ENCODE results near the gene MBD2. TPM values are rescaled to one million over a fixed set of nuclear protein-coding genes. Genes with fewer than 3 reads are reported as not detected.

Gene MBD2
- total and polyA plus RNA-seq, 5 donors from 2014 or later = 8.4 to 132 (median 25.2) TPM

GRCh38 chr18:54119524-54120019 is 104.9 kb downstream of the MBD2 start:
- DNase-seq (peak in 2 of 3 donors; percentile 29 to 66), ATAC-seq (ENCODE audit: low read depth in 2 of 2) (peak in 1 of 2 donors; percentile 50)
- H3K4me3 ChIP-seq (ENCODE audit: low read depth, low read length) = peak overlapping the region; percentile 34
- no peaks in the 10 kb centered on the region for H3K36me3 ChIP-seq (ENCODE audit: control insufficient read depth, insufficient read depth, low read length)
- no peaks in the 10 kb centered on the region for H3K9me3 ChIP-seq (ENCODE audit: control insufficient read depth in 2 of 2, low read length in 2 of 2)
- Mint-ChIP-seq H3K36me3 (no peaks in the 10 kb centered on the region), H3K27ac (no peak overlapping the region), H3K4me3 (no peak overlapping the region), H3K4me1 (peaks cover 0 to 3% (median 1%) of the 10 kb centered on the region in 4 donors), H3K27me3 (peaks cover 5% of the 10 kb centered on the region), H3K9me3 (no peaks in the 10 kb centered on the region)
- no peaks in the 10 kb centered on the region for H3K4me1 ChIP-seq (ENCODE audit: control insufficient read depth, insufficient read depth, low read length, poor library complexity, severe bottlenecking)
- peaks cover 3% of the 10 kb centered on the region for H3K27me3 ChIP-seq (ENCODE audit: control insufficient read depth, insufficient read depth, low read length)
- H3K27ac ChIP-seq (ENCODE audit: insufficient read depth, low read length, poor library complexity, severe bottlenecking) = no peak overlapping the region

GRCh38 chr18:54117853-54118773 is 106.4 kb downstream of the MBD2 start:
- no peaks in the 10 kb centered on the region for H3K9me3 Mint-ChIP-seq
- H3K4me1 Mint-ChIP-seq = peaks cover 0 to 3% (median 1%) of the 10 kb centered on the region in 4 donors
- Histone ChIP-seq H3K4me1 (ENCODE audit: control insufficient read depth, insufficient read depth, low read length, poor library complexity, severe bottlenecking) (no peaks in the 10 kb centered on the region), H3K4me3 (ENCODE audit: low read depth, low read length) (no peak overlapping the region), H3K27me3 (ENCODE audit: control insufficient read depth, insufficient read depth, low read length) (peaks cover 3% of the 10 kb centered on the region), H3K36me3 (ENCODE audit: control insufficient read depth, insufficient read depth, low read length) (no peaks in the 10 kb centered on the region), H3K9me3 (ENCODE audit: control insufficient read depth in 2 of 2, low read length in 2 of 2) (no peaks in the 10 kb centered on the region), H3K27ac (ENCODE audit: insufficient read depth, low read length, poor library complexity, severe bottlenecking) (no peak overlapping the region)
- no peak overlapping the region for H3K27ac Mint-ChIP-seq
- H3K36me3 Mint-ChIP-seq = no peaks in the 10 kb centered on the region
- ATAC-seq (ENCODE audit: low read depth in 2 of 2) = no peak
- DNase-seq = no peak
- H3K27me3 Mint-ChIP-seq = peaks cover 18% of the 10 kb centered on the region
- H3K4me3 Mint-ChIP-seq = no peak overlapping the region

GRCh38 chr18:54116541-54117257 is 107.8 kb downstream of the MBD2 start:
- no peak for ATAC-seq (ENCODE audit: low read depth in 2 of 2)
- Histone ChIP-seq H3K27me3 (ENCODE audit: control insufficient read depth, insufficient read depth, low read length) (peaks cover 3% of the 10 kb centered on the region), H3K4me1 (ENCODE audit: control insufficient read depth, insufficient read depth, low read length, poor library complexity, severe bottlenecking) (no peaks in the 10 kb centered on the region), H3K4me3 (ENCODE audit: low read depth, low read length) (no peak overlapping the region), H3K27ac (ENCODE audit: insufficient read depth, low read length, poor library complexity, severe bottlenecking) (no peak overlapping the region), H3K9me3 (ENCODE audit: control insufficient read depth in 2 of 2, low read length in 2 of 2) (no peaks in the 10 kb centered on the region), H3K36me3 (ENCODE audit: control insufficient read depth, insufficient read depth, low read length) (no peaks in the 10 kb centered on the region)
- Mint-ChIP-seq H3K36me3 (peaks cover 3% of the 10 kb centered on the region), H3K4me1 (peaks cover 0 to 3% (median 1%) of the 10 kb centered on the region in 4 donors), H3K27ac (no peak overlapping the region), H3K27me3 (peaks cover 29% of the 10 kb centered on the region), H3K9me3 (peaks cover 0 to 3% (median 0%) of the 10 kb centered on the region in 7 donors), H3K4me3 (no peak overlapping the region)
- no peak for DNase-seq

- no peak for DNase-seq
- Histone ChIP-seq H3K9me3 (ENCODE audit: control insufficient read depth in 2 of 2, low read length in 2 of 2) (no peaks in the 10 kb centered on the region), H3K36me3 (ENCODE audit: control insufficient read depth, insufficient read depth, low read length) (no peaks in the 10 kb centered on the region), H3K27ac (ENCODE audit: insufficient read depth, low read length, poor library complexity, severe bottlenecking) (no peak overlapping the region), H3K4me3 (ENCODE audit: low read depth, low read length) (no peak overlapping the region), H3K27me3 (ENCODE audit: control insufficient read depth, insufficient read depth, low read length) (peaks cover 3% of the 10 kb centered on the region), H3K4me1 (ENCODE audit: control insufficient read depth, insufficient read depth, low read length, poor library complexity, severe bottlenecking) (no peaks in the 10 kb centered on the region)
- no peaks in the 10 kb centered on the region for H3K4me1 Mint-ChIP-seq
- H3K9me3 Mint-ChIP-seq = peaks cover 0 to 5% (median 0%) of the 10 kb centered on the region in 7 donors
- H3K4me3 Mint-ChIP-seq = no peak overlapping the region
- H3K36me3 Mint-ChIP-seq = peaks cover 3% of the 10 kb centered on the region
- no peak overlapping the region for H3K27ac Mint-ChIP-seq
- no peak for ATAC-seq (ENCODE audit: low read depth in 2 of 2)
- peaks cover 41% of the 10 kb centered on the region for H3K27me3 Mint-ChIP-seq
Measured at GRCh38 chr18:54112356-54112755, 112.1 kb downstream of the MBD2 start.

GRCh38 chr18:54109131-54109683 is 115.3 kb downstream of the MBD2 start:
- peaks cover 44% of the 10 kb centered on the region for H3K27me3 Mint-ChIP-seq

GRCh38 chr18:54102123-54102522 is 122.3 kb downstream of the MBD2 start:
- Histone ChIP-seq H3K4me3 (ENCODE audit: low read depth, low read length) (no peak overlapping the region), H3K36me3 (ENCODE audit: control insufficient read depth, insufficient read depth, low read length) (no peaks in the 10 kb centered on the region), H3K9me3 (ENCODE audit: control insufficient read depth in 2 of 2, low read length in 2 of 2) (no peaks in the 10 kb centered on the region), H3K27me3 (ENCODE audit: control insufficient read depth, insufficient read depth, low read length) (peaks cover 5% of the 10 kb centered on the region), H3K27ac (ENCODE audit: insufficient read depth, low read length, poor library complexity, severe bottlenecking) (no peak overlapping the region), H3K4me1 (ENCODE audit: control insufficient read depth, insufficient read depth, low read length, poor library complexity, severe bottlenecking) (no peaks in the 10 kb centered on the region)
- H3K27ac Mint-ChIP-seq = no peak overlapping the region
- no peak for DNase-seq
- H3K4me1 Mint-ChIP-seq = no peaks in the 10 kb centered on the region
- H3K27me3 Mint-ChIP-seq = peaks cover 11% of the 10 kb centered on the region
- no peak overlapping the region for H3K4me3 Mint-ChIP-seq
- ATAC-seq (ENCODE audit: low read depth in 2 of 2) = no peak
- H3K36me3 Mint-ChIP-seq = peaks cover 3% of the 10 kb centered on the region
- H3K9me3 Mint-ChIP-seq = peaks cover 1 to 8% (median 6%) of the 10 kb centered on the region in 7 donors

More at GRCh38 chr18:54109131-54109683, 115.3 kb downstream of the MBD2 start:
- H3K36me3 Mint-ChIP-seq = peaks cover 3% of the 10 kb centered on the region
- H3K4me3 Mint-ChIP-seq = no peak overlapping the region
- Histone ChIP-seq H3K4me1 (ENCODE audit: control insufficient read depth, insufficient read depth, low read length, poor library complexity, severe bottlenecking) (no peaks in the 10 kb centered on the region), H3K27ac (ENCODE audit: insufficient read depth, low read length, poor library complexity, severe bottlenecking) (no peak overlapping the region), H3K36me3 (ENCODE audit: control insufficient read depth, insufficient read depth, low read length) (no peaks in the 10 kb centered on the region), H3K27me3 (ENCODE audit: control insufficient read depth, insufficient read depth, low read length) (no peaks in the 10 kb centered on the region), H3K4me3 (ENCODE audit: low read depth, low read length) (no peak overlapping the region), H3K9me3 (ENCODE audit: control insufficient read depth in 2 of 2, low read length in 2 of 2) (no peaks in the 10 kb centered on the region)
- ATAC-seq (ENCODE audit: low read depth in 2 of 2) (no peak), DNase-seq (no peak)
- no peaks in the 10 kb centered on the region for H3K4me1 Mint-ChIP-seq
- H3K27ac Mint-ChIP-seq = no peak overlapping the region
- H3K9me3 Mint-ChIP-seq = peaks cover 0 to 5% (median 0%) of the 10 kb centered on the region in 7 donors
